ENCODE data around the gene P2RY1. TPM values are rescaled to one million over a fixed set of nuclear protein-coding genes. Genes with fewer than 3 reads are reported as not detected.

Gene P2RY1, protein sequence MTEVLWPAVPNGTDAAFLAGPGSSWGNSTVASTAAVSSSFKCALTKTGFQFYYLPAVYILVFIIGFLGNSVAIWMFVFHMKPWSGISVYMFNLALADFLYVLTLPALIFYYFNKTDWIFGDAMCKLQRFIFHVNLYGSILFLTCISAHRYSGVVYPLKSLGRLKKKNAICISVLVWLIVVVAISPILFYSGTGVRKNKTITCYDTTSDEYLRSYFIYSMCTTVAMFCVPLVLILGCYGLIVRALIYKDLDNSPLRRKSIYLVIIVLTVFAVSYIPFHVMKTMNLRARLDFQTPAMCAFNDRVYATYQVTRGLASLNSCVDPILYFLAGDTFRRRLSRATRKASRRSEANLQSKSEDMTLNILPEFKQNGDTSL
- total RNA-seq = 1 to 10 TPM; 2.2 to 3.1 TPM

DNA sequence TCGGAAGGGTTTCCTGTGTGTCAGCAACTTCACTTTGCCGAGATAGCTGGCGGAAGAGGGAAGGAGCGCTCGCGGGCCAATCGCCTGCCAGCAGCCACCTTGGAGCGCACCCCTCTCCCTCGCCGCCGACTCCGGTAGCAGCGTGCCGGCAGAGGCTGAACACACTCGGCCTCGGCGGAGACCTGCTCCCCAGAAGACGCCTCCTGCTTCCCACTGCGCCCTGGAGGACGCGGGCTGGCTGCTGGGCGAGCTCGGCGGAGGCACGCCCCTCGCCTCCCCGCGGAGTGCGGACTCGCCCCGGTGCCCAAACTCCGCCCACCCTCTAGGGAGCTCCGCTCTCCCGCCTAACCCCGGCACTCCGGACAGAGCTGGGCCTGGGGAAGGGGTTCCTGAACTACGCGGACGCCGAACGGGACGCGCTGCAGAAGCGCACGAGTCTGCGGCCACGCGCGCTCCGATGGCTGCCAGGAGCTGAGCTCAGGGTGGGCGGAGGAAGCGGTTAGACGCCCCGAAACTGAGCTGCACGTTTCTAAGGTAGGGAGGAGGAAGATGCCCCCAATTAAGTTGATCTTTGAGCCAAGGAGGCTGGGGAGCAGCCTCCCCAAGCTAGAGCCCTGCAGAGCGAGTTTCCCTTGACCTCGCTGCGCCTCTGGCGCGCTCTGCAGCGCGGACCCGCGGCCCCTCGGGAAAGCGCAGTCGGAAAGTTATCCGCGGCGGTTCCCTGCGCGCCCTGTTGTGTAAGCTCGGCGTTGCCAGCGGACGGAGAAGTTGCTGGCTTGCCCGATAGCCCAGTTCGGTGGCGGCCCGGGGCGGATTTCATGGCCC is at the start of gene P2RY1:
Gene P2RY1 (plus strand): TSS at position 356 of the 825 bp plus-strand sequence. CDS start 652 bp downstream, outside the sequence.
- no peaks in the 10 kb centered on the region for H3K4me1 ChIP-seq
- TF ChIP-seq, protein P1, sequence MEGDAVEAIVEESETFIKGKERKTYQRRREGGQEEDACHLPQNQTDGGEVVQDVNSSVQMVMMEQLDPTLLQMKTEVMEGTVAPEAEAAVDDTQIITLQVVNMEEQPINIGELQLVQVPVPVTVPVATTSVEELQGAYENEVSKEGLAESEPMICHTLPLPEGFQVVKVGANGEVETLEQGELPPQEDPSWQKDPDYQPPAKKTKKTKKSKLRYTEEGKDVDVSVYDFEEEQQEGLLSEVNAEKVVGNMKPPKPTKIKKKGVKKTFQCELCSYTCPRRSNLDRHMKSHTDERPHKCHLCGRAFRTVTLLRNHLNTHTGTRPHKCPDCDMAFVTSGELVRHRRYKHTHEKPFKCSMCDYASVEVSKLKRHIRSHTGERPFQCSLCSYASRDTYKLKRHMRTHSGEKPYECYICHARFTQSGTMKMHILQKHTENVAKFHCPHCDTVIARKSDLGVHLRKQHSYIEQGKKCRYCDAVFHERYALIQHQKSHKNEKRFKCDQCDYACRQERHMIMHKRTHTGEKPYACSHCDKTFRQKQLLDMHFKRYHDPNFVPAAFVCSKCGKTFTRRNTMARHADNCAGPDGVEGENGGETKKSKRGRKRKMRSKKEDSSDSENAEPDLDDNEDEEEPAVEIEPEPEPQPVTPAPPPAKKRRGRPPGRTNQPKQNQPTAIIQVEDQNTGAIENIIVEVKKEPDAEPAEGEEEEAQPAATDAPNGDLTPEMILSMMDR (IDR thresholded peaks at IDR 0.05) = peak in 1 of 2 donors; percentile 22

DNA sequence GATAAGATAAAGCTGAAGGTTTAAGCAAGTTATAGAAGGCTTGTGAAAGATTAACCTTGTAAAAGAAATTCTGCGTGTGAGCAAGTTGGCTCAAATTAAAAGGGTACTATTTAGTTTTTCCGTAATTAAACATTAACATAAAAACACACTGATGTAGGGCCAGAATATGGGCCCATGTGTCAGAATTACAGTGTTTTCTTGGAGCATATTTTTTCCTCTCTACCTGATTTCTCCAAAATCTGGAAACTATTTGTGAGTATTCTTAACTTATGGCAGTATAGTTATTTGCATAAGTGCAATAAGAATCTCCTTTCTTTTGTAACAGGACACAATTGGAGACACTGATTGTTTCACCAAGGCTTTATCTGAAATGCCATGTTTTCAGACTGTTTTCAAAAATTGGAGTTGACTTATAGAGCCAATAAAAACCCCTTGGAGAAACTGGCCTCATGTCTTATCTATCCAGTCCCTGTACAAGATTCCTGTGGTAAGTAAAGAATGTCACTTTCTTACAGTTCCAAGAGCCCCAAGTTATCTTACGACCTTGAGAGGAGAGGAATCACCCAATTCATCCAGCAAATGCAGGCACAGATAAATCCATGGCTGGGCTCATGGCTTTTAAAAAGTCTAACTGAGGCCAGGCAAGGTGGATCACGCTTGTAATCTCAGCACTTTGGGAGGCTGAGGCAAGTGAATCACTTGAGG is 47.8 kb upstream of the P2RY1 start:
- Histone ChIP-seq H3K27me3 (no peaks in the 10 kb centered on the region), H3K4me1 (no peaks in the 10 kb centered on the region), H3K4me3 (no peak overlapping the region), H3K9me3 (no peaks in the 10 kb centered on the region), H3K36me3 (no peaks in the 10 kb centered on the region), H3K27ac (no peak overlapping the region)
- DNase-seq (ENCODE audit: low spot score) = no peak
- TF ChIP-seq, protein P1 (IDR thresholded peaks at IDR 0.05) = no peak

More for the DNA sequence above, at the start of gene P2RY1:
- Histone ChIP-seq H3K9me3 (no peaks in the 10 kb centered on the region), H3K4me3 (peak within 1 kb of the TSS; percentile 49 to 76), H3K27me3 (no peaks in the 10 kb centered on the region), H3K36me3 (no peaks in the 10 kb centered on the region), H3K27ac (peak within 1 kb of the TSS; percentile 63 to 78)
- peak; percentile 69 for DNase-seq (ENCODE audit: low spot score)

DNA sequence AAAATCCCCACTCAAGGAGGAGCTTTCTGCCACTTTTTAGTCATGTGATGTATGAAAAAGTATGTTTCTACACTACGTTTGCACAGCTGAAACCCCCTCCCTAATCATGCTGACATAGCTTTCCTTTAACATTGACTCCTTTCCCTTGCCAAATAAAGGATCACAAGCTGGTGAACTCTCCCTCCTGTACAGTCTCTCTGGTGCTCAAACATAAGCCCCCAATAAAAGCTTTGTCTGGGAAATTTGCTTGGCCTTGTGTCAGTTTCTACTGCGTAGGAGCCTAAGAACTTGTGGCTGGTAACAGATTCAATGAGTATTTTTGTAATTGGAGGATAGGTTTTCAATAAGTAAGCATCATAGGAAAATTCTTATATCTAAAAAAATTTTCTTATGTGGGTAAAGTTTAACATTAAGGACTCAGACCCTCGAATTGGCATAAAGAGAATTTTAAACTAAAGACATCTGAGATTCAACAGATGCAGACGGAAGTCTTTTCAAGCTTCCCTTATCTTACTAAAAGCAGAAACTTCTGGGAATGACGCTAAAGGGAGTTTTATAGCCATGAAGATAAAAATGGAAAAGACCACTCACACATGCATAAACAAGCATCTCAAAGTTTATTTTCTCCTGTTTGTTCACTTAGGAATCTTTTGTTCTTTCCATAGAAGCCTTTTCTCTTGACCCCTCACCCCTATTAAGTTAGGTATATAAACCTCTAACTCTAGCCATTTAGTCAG is 44.1 kb upstream of the P2RY1 start:
- no peaks in the 10 kb centered on the region for H3K4me1 ChIP-seq
- H3K4me3 ChIP-seq = no peak overlapping the region
- TF ChIP-seq, protein P1 (IDR thresholded peaks at IDR 0.05) = no peak
- H3K27ac ChIP-seq = no peak overlapping the region
- no peak for DNase-seq (ENCODE audit: low spot score)
- no peaks in the 10 kb centered on the region for H3K36me3 ChIP-seq
- H3K9me3 ChIP-seq = no peaks in the 10 kb centered on the region
- H3K27me3 ChIP-seq = no peaks in the 10 kb centered on the region

DNA sequence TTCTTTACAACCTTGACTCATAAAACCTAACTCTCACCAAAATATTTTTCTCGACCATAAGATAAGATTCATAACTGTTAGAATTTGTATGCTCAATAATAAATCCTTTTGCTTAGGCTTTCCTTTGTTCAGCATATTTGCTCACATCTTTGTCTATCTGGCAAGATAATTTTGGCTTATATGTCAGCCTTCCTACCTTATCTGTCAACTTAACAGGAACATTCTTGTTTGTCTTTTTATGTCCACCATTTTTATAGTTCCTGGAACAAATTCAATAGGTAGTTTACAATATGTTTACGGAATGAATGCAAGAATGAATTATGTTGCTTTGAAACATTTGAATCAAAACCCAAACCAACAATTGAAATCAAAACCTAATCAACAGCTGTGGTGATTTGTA is 41.0 kb upstream of the P2RY1 start:
- Histone ChIP-seq H3K36me3 (no peaks in the 10 kb centered on the region), H3K9me3 (no peaks in the 10 kb centered on the region), H3K4me3 (no peak overlapping the region), H3K27ac (no peak overlapping the region), H3K27me3 (no peaks in the 10 kb centered on the region), H3K4me1 (no peaks in the 10 kb centered on the region)
- no peak for DNase-seq (ENCODE audit: low spot score)
- TF ChIP-seq, protein P1 (IDR thresholded peaks at IDR 0.05) = no peak

DNA sequence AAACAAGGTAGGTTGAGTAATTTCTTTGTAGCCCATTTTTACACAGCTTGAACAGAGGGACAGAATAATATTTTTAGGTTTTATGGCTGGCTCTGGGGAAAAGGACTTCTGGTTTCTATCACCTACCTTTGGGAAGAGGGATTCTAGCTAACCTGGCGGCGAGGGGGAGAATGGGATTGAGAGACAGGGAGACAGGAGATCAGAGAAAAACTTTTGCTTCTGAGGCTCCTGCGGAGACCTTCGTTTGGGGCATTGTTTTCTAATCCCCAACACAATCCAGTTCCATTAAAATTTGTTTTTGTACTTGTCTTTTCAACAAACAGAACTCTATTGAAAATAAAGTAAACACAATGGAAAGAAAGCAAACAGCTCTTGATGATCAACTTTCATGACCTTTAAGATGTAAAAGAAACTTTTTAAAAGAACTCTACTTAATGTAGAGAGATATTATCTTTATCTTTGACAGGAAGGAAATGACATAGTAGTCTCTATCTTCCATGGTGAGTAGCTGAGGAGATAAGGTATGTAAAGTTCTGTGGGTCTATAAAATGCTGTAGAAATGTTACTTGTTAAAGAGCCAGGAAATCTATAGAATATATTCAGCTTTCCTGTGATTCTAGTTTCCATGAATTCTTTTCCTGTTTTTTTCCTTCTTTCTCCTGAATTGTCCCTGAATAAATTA is 37.0 kb upstream of the P2RY1 start:
- Histone ChIP-seq H3K27ac (no peak overlapping the region), H3K4me1 (no peaks in the 10 kb centered on the region), H3K27me3 (no peaks in the 10 kb centered on the region), H3K4me3 (no peak overlapping the region), H3K9me3 (no peaks in the 10 kb centered on the region), H3K36me3 (no peaks in the 10 kb centered on the region)
- TF ChIP-seq, protein P1 (IDR thresholded peaks at IDR 0.05) = no peak
- no peak for DNase-seq (ENCODE audit: low spot score)

All from right atrium auricular region (tissue), 2 donors.